AG04449 (cell line): ENCODE data around the gene TTC4.

ENCODE experiments used
- CTCF ChIA-PET: fragments of 350-600 bp; formaldehyde crosslinking; extraction: SDS; loops from one replicate; lab custom pipeline; 2021; ENCODE audit warnings: antibody characterized with exemption; lab: Yijun Ruan, JAX
- POLR2A ChIA-PET: fragments of 400-600, 350-600 bp; formaldehyde crosslinking; extraction: SDS; loops from one replicate; lab custom pipeline; 2020; ENCODE audit warnings: antibody characterized with exemption, inconsistent platforms; lab: Yijun Ruan, JAX
- DNase-seq: peaks from one replicate; pipeline ENCODE4 v3.0.0-alpha.2; 2010; ENCODE audit warnings: low read depth, low spot score
- H3K4me3 ChIP-seq: 2 replicates; pipeline ENCODE4 v1.5.1; 2011; ENCODE audit warnings: low read depth, mild to moderate bottlenecking, control low read depth, low read length
- TF ChIP-seq, protein P1 (sequence below): IDR thresholded peaks from one replicate; pipeline ENCODE4 v1.5.1; 2011; ENCODE audit warnings: mild to moderate bottlenecking, moderate library complexity, low read length, control low read depth, inconsistent platforms; ENCODE audit not compliant: insufficient read depth; ENCODE audit errors: missing control alignments

TTC4 gene

GRCh38 chr1:54714881-54715492, 674 bp upstream of the TTC4 start:
- TF ChIP-seq, protein P1, sequence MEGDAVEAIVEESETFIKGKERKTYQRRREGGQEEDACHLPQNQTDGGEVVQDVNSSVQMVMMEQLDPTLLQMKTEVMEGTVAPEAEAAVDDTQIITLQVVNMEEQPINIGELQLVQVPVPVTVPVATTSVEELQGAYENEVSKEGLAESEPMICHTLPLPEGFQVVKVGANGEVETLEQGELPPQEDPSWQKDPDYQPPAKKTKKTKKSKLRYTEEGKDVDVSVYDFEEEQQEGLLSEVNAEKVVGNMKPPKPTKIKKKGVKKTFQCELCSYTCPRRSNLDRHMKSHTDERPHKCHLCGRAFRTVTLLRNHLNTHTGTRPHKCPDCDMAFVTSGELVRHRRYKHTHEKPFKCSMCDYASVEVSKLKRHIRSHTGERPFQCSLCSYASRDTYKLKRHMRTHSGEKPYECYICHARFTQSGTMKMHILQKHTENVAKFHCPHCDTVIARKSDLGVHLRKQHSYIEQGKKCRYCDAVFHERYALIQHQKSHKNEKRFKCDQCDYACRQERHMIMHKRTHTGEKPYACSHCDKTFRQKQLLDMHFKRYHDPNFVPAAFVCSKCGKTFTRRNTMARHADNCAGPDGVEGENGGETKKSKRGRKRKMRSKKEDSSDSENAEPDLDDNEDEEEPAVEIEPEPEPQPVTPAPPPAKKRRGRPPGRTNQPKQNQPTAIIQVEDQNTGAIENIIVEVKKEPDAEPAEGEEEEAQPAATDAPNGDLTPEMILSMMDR = no peak
- POLR2A ChIA-PET = no interaction called here
- peak overlapping the region; percentile 93 for H3K4me3 ChIP-seq
- DNase-seq = no peak
- CTCF ChIA-PET = interaction anchor here (0.7 kb wide), 1 partner anchor 11 kb away, joined by 5 read pairs; no protein-coding TSS in a partner anchor

- POLR2A ChIA-PET = no interaction called here
- peak overlapping the region; percentile 93 for H3K4me3 ChIP-seq
- DNase-seq = peak; percentile 17
- CTCF ChIA-PET = interaction anchor here (1.3 to 1.4 kb wide), 2 partner anchors 9 to 96 kb away, joined by 3 to 4 read pairs; no protein-coding TSS in a partner anchor
- TF ChIP-seq, protein P1 = no peak
Observed at GRCh38 chr1:54716299-54717047, 812 bp downstream of the TTC4 start.

DNA sequence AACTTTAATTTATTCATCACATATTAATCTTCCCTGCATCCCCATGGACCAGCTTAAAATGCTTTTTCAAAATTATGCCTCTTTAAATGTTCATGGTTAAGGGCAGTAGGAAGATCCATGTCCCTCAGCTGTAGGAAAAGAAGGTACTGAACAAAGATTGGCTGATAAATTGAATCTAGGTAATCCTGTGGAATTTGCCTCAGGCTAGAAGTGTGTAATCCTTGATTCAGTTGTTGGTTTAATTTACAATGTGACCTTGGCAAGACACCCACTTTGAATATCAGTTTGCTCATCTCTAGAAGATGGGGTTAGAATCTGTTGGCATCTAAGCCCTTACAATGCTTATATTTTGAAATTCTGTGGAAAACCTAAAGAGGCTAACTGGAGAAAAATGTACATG, 6.1 kb downstream of the TTC4 start:
- TF ChIP-seq, protein P1 = no peak
- ChIA-PET POLR2A (no interaction called here), CTCF (no interaction called here)
- H3K4me3 ChIP-seq = no peak overlapping the region
- no peak for DNase-seq

- H3K4me3 ChIP-seq = no peak overlapping the region
- no peak for DNase-seq
- ChIA-PET POLR2A (no interaction called here), CTCF (no interaction called here)
- TF ChIP-seq, protein P1 = no peak
Observed at GRCh38 chr1:54723985-54724384, 8.3 kb downstream of the TTC4 start.

GRCh38 chr1:54724771-54725170, 9.1 kb downstream of the TTC4 start:
- no peak for DNase-seq
- no peak overlapping the region for H3K4me3 ChIP-seq
- CTCF ChIA-PET = interaction anchor here (0.8 kb wide), 1 partner anchor 8 kb away, joined by 3 read pairs; no protein-coding TSS in a partner anchor
- TF ChIP-seq, protein P1 = no peak
- POLR2A ChIA-PET = no interaction called here

DNA sequence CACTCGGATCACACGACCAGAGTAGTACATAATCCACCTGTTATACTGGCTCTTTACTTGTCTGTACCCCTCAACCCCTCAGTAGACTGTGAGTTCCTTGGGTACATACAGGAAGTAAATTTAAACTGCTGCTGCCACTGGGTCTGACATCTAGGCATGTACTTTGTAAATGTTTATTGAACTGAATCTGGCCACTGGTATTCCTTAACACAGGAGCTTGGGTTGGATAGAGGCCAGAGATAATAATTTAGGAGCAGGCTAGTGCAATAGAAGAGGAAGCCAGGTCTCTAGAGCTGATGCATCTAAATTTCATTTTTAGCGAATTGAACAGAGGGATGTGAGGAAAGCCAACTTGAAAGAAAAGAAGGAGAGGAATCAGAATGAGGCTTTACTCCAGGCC, 12.4 kb downstream of the TTC4 start:
- DNase-seq = no peak
- CTCF ChIA-PET = no interaction called here
- TF ChIP-seq, protein P1 = no peak
- H3K4me3 ChIP-seq = no peak overlapping the region
- POLR2A ChIA-PET = no interaction called here
